ENCODE data around the gene TMEM232.

- TF ChIP-seq CTCF (IDR thresholded peaks at IDR 0.05) (no peak), POLR2A (IDR thresholded peaks at IDR 0.05) (no peak)
Observed at GRCh38 chr5:110726249-110727024, at the start of gene TMEM232.
